ENCODE data around the gene CNOT6. TPM values are rescaled to one million over a fixed set of nuclear protein-coding genes. Genes with fewer than 3 reads are reported as not detected.

Gene CNOT6
- total and polyA plus RNA-seq, 2 experiments from 2014 or later: 13.2 to 20.3 TPM

- Histone ChIP-seq H3K27me3 (no peaks in the 10 kb centered on the region), H3K4me3 (no peak overlapping the region), H3K27ac (no peak overlapping the region), H3K36me3 (no peaks in the 10 kb centered on the region), H3K4me1 (ENCODE audit: low read depth) (peaks cover under 1% of the 10 kb centered on the region), H3K9me3 (ENCODE audit: low read depth) (no peaks in the 10 kb centered on the region)
- no peak for DNase-seq (ENCODE audit: low read depth in 1 of 2, low spot score in 1 of 2)
- TF ChIP-seq, protein P1, sequence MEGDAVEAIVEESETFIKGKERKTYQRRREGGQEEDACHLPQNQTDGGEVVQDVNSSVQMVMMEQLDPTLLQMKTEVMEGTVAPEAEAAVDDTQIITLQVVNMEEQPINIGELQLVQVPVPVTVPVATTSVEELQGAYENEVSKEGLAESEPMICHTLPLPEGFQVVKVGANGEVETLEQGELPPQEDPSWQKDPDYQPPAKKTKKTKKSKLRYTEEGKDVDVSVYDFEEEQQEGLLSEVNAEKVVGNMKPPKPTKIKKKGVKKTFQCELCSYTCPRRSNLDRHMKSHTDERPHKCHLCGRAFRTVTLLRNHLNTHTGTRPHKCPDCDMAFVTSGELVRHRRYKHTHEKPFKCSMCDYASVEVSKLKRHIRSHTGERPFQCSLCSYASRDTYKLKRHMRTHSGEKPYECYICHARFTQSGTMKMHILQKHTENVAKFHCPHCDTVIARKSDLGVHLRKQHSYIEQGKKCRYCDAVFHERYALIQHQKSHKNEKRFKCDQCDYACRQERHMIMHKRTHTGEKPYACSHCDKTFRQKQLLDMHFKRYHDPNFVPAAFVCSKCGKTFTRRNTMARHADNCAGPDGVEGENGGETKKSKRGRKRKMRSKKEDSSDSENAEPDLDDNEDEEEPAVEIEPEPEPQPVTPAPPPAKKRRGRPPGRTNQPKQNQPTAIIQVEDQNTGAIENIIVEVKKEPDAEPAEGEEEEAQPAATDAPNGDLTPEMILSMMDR (IDR thresholded peaks at IDR 0.05; ENCODE audit: low read depth, low read length): no peak
These were observed 132.6 kb downstream of the CNOT6 start for GRCh38 chr5:180626661-180627385.

GRCh38 chr5:180627386-180628120 lies 133.4 kb downstream of the CNOT6 start:
- Histone ChIP-seq H3K9me3 (ENCODE audit: low read depth) (no peaks in the 10 kb centered on the region), H3K36me3 (no peaks in the 10 kb centered on the region), H3K27me3 (no peaks in the 10 kb centered on the region), H3K27ac (no peak overlapping the region), H3K4me3 (no peak overlapping the region), H3K4me1 (ENCODE audit: low read depth) (peaks cover 4% of the 10 kb centered on the region)
- TF ChIP-seq, protein P1 (IDR thresholded peaks at IDR 0.05; ENCODE audit: low read depth, low read length): no peak
- DNase-seq (ENCODE audit: low read depth in 1 of 2, low spot score in 1 of 2): no peak

Other genes with a start within 250 kb of the CNOT6 start
- 30.6 and 32.4 TPM in 2 replicates for gene MAPK9, start 202.3 kb upstream of the CNOT6 start, total RNA-seq
- gene MAPK9, start 202.3 kb upstream of the CNOT6 start, polyA plus RNA-seq: 37.0 and 45.3 TPM in 2 replicates
- gene GFPT2, start 141.0 kb upstream of the CNOT6 start, total RNA-seq: 36.0 and 37.7 TPM in 2 replicates
- 39.8 and 64.5 TPM in 2 replicates for gene GFPT2, start 141.0 kb upstream of the CNOT6 start, polyA plus RNA-seq
- gene SCGB3A1, start 97.1 kb downstream of the CNOT6 start, total RNA-seq: not detected in 2 replicates
- 0.56 TPM in 1 of 2 replicates, not detected in the other for gene SCGB3A1, start 97.1 kb downstream of the CNOT6 start, polyA plus RNA-seq
- gene FLT4, start 155.2 kb downstream of the CNOT6 start, total RNA-seq: 5.3 and 9.0 TPM in 2 replicates
- gene FLT4, start 155.2 kb downstream of the CNOT6 start, polyA plus RNA-seq: 3.5 and 3.9 TPM in 2 replicates
- not detected in 2 replicates for gene OR2Y1, start 245.7 kb downstream of the CNOT6 start, total RNA-seq
- gene OR2Y1, start 245.7 kb downstream of the CNOT6 start, polyA plus RNA-seq: not detected in 2 replicates